Mesothelial cell of epicardium (in vitro differentiated cells): ENCODE data around the gene HOXB3. TPM values are rescaled to one million over a fixed set of nuclear protein-coding genes. Genes with fewer than 3 reads are reported as not detected.

Source experiments
- DNase-seq, 2 experiments: peaks; one replicate each; pipeline ENCODE4 v3.0.0; 2021; ENCODE audit warnings: low spot score in 2 of 2; ENCODE audit not compliant: unreplicated experiment in 2 of 2
- H3K27ac Mint-ChIP-seq: 2 replicates; pipeline ENCODE4 v1.8.0; 2021; ENCODE audit warnings: mixed read lengths
- H3K27me3 Mint-ChIP-seq: 2 replicates; pipeline ENCODE4 v1.8.0; 2021; ENCODE audit warnings: low read depth, mixed read lengths
- H3K36me3 Mint-ChIP-seq: 2 replicates; pipeline ENCODE4 v1.8.0; 2021; ENCODE audit warnings: mixed read lengths
- H3K4me1 Mint-ChIP-seq: 2 replicates; pipeline ENCODE4 v1.8.0; 2021; ENCODE audit warnings: mixed read lengths
- H3K4me3 Mint-ChIP-seq: 2 replicates; pipeline ENCODE4 v1.8.0; 2021; ENCODE audit warnings: mild to moderate bottlenecking, moderate library complexity, mixed read lengths
- H3K9me3 Mint-ChIP-seq: 2 replicates; pipeline ENCODE4 v1.8.0; 2021; ENCODE audit warnings: mixed read lengths
- CTCF ChIP-seq: fragments of 200-600 bp; sonication (generic); IDR thresholded peaks from one replicate; pipeline ENCODE4 v1.5.0; 2021; ENCODE audit warnings: antibody characterized with exemption; ENCODE audit not compliant: unreplicated experiment
- total RNA-seq: library from RNA; stranded (reverse); gene quantifications from 3 replicates; pipeline ENCODE4 v1.2.1, GENCODE V29; 2021

The HOXB3 gene
- total RNA-seq, 1 donor from 2014 or later: 303 TPM

GRCh38 chr17:48559840-48560817 lies 29.9 kb downstream of the HOXB3 start:
- peak overlapping the region; percentile 99 for H3K27ac Mint-ChIP-seq
- H3K27me3 Mint-ChIP-seq: peaks cover under 1% of the 10 kb centered on the region
- peak overlapping the region; percentile 61 for H3K4me3 Mint-ChIP-seq
- no peaks in the 10 kb centered on the region for H3K9me3 Mint-ChIP-seq
- no peak for TF ChIP-seq CTCF
- H3K36me3 Mint-ChIP-seq: peaks cover 4% of the 10 kb centered on the region
- DNase-seq: no peak
- H3K4me1 Mint-ChIP-seq: peaks cover 83% of the 10 kb centered on the region

DNA sequence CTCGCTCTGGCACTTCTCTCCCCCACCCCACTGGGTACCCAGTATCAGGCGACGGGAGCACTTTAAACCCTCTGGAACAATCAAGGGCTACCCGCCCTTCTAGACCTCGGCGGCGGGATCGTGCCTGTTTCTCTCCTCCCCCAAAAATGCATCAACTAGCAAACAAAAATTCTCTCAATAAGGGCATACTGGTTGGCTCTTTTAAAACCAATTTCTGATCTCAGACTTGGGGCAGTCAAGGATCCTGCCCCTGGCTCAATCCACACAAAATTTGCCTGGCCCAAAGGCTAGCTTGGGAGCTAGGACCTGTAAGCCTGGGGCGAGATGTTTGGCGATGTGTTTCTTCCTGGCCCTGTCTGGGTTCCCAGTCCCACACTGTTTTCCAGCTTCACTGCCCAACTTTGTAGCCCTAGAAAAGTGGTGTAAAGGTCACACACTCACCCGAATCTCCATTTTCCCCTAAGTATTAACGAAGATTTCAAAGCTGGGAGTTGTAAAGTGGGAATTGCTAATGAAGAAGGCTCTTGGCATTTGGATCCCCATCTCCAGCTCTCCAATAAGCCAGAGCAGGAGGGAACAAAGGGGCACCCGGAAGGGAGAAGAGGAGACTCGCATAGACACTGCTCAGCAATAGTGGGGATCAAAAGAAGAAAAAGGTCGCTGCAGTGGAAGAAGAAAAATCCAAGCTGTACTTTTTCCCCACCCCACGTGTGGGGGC lies 30.8 kb downstream of the HOXB3 start:
- H3K4me1 Mint-ChIP-seq: peaks cover 91% of the 10 kb centered on the region

DNA sequence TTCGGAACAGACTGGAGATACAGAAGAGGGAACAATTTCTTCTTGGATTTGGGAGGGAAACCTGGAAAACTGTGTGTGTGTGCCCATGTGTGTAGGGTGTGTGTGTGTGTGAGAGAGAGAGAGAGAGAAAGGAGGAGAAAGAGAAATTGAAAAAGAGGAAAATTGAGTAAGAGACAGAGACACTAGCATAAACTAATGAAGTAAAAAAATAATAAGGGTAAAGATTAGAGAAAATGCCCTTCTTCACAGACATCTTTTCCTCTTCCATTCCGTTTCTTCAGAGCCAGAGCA lies 31.3 kb downstream of the HOXB3 start:
- Mint-ChIP-seq H3K27ac (peak overlapping the region; percentile 99), H3K36me3 (peaks cover 8% of the 10 kb centered on the region), H3K4me3 (peak overlapping the region; percentile 61), H3K27me3 (peaks cover 4% of the 10 kb centered on the region), H3K4me1 (peaks cover 95% of the 10 kb centered on the region), H3K9me3 (no peaks in the 10 kb centered on the region)
- no peak for DNase-seq
- no peak for TF ChIP-seq CTCF

More for the DNA sequence above, 30.8 kb downstream of the HOXB3 start:
- Mint-ChIP-seq H3K27me3 (peaks cover 4% of the 10 kb centered on the region), H3K36me3 (peaks cover 8% of the 10 kb centered on the region), H3K9me3 (no peaks in the 10 kb centered on the region), H3K27ac (peak overlapping the region; percentile 99), H3K4me3 (peak overlapping the region; percentile 61)
- no peak for DNase-seq
- TF ChIP-seq CTCF: no peak

DNA sequence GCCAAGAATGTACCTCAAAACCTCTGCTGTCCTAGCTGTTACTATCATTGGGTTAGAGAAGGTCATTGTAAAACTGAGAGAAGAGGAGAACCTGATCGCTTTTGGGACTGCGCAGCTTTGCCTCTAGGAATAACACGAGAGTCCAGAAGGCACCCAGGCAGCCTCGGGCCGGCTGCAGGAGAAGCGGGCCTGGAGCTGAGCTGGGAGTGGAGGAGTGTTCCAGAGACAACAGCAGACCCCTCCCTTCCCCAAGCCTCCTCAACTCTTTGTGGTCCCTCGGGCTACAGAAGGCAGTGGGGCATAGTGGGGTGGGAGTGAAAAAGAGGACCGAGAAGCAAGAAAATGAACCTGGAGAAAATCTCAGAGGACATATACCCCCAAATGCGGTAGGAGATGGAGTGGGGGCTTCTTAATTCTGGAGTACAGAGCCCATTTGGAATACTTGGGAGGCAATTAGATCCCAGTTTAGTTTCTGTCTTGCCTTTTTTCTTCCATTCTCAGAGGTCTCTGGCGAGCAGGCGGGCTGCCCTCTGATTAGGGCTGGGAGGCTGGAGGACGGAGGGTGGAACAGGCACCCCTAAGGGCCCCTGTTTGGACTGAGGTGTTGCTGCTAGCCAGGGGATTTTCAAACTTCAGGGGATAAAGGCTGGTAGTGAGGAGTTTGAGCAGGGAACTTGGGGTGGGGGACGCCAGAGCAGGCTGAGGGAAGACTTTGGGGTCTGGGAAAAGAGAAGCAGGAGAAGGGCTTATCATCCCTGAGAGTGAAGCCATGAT lies 31.8 kb downstream of the HOXB3 start:
- Mint-ChIP-seq H3K4me3 (peak overlapping the region; percentile 61), H3K4me1 (peaks cover 95% of the 10 kb centered on the region), H3K27me3 (peaks cover 4% of the 10 kb centered on the region), H3K27ac (peak overlapping the region; percentile 99), H3K9me3 (no peaks in the 10 kb centered on the region), H3K36me3 (peaks cover 8% of the 10 kb centered on the region)
- DNase-seq: no peak
- no peak for TF ChIP-seq CTCF

DNA sequence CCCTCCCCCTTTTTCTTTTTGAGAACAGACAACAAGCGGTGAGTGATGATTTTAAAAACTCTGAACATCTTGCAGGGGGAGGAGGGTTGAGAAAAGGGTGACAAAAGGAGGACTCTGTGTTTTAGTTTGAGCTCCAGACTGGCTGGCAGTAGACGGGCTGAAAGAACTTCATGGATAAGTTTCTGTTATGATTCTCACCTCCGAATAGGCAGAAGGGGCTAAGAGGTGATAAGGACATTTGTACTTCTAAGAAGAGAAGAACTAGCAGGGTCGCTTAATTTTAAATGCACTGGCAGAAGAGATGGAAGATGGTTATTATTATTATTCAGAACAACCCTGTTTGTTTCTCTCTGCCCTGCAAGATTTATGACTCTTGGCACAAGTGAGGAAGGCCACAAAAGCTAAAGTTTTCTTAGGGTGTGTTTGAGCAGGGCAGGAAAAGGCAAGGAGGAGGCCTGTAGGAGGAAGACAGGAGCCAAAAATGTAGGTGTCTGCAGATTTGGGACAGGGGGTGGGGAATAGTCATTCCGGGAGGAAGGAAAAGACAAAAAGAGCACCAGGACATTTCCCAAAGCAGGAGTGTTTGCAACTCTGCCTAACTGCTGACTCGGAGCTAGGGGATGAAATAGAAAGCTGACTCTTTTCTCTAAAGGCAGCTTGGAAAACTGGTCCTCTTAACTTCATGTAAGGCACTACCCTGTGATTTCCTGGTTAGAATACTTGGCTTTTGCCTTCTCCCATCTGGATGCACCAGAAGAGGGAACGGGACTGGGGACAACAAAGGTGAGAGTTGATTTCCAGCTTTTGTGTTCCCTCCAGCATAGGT lies 33.3 kb downstream of the HOXB3 start:
- Mint-ChIP-seq H3K27ac (peak overlapping the region; percentile 99), H3K36me3 (peaks cover 12% of the 10 kb centered on the region), H3K27me3 (peaks cover 4% of the 10 kb centered on the region), H3K9me3 (no peaks in the 10 kb centered on the region), H3K4me3 (peak overlapping the region; percentile 61), H3K4me1 (peaks cover 91% of the 10 kb centered on the region)
- no peak for TF ChIP-seq CTCF
- DNase-seq: no peak
